DOHH2 (cell line): ENCODE measurements around the gene C11orf68.

Source experiments
- H3F3A ChIP-seq: fragments of 200-600 bp; sonication (generic), shearing (Covaris generic); 2 replicates; pipeline ENCODE4 v1.6.0; 2016; ENCODE audit warnings: antibody characterized with exemption, mild to moderate bottlenecking; ENCODE audit not compliant: control insufficient read depth, insufficient read depth
- H3K27ac ChIP-seq: fragments of 200-600 bp; sonication (generic); 2 replicates; pipeline ENCODE4 v1.5.1; 2014; ENCODE audit warnings: low read depth, mild to moderate bottlenecking, low read length, moderate library complexity
- H3K27me3 ChIP-seq: fragments of 200-600 bp; sonication (generic); 2 replicates; pipeline ENCODE4 v1.6.1; 2014; ENCODE audit warnings: mild to moderate bottlenecking, low read length, mixed read lengths; ENCODE audit not compliant: control insufficient read depth
- H3K36me3 ChIP-seq: fragments of 200-600 bp; sonication (generic); 2 replicates; pipeline ENCODE4 v1.6.1; 2014; ENCODE audit warnings: mild to moderate bottlenecking, low read length, moderate library complexity, mixed read lengths; ENCODE audit not compliant: control insufficient read depth
- H3K4me1 ChIP-seq: fragments of 200-600 bp; sonication (generic); 2 replicates; pipeline ENCODE4 v1.6.1; 2014; ENCODE audit warnings: mild to moderate bottlenecking, low read length, mixed read lengths; ENCODE audit not compliant: control insufficient read depth
- H3K4me2 ChIP-seq: fragments of 200-600 bp; sonication (generic); 2 replicates; pipeline ENCODE4 v1.6.0; 2014; ENCODE audit warnings: mild to moderate bottlenecking, low read length, moderate library complexity
- H3K4me3 ChIP-seq: fragments of 200-600 bp; sonication (generic); 2 replicates; pipeline ENCODE4 v1.5.1; 2014; ENCODE audit warnings: mild to moderate bottlenecking, low read length, mixed read lengths
- H3K79me2 ChIP-seq: fragments of 200-600 bp; sonication (generic); 2 replicates; pipeline ENCODE4 v1.6.1; 2014; ENCODE audit warnings: mild to moderate bottlenecking, low read length, mixed read lengths; ENCODE audit not compliant: control insufficient read depth
- H3K9me2 ChIP-seq: fragments of 200-600 bp; sonication (generic); replicated peaks from 2 replicates; pipeline ENCODE4 v1.6.1; 2014; ENCODE audit warnings: mild to moderate bottlenecking, low read length, mixed read lengths; ENCODE audit not compliant: control insufficient read depth
- H3K9me3 ChIP-seq: fragments of 200-600 bp; sonication (generic); 2 replicates; pipeline ENCODE4 v1.6.1; 2014; ENCODE audit warnings: antibody characterized with exemption, low read length, mixed read lengths; ENCODE audit not compliant: control insufficient read depth, insufficient read depth
- H4K20me1 ChIP-seq: fragments of 200-600 bp; sonication (generic); 2 replicates; pipeline ENCODE4 v1.6.0; 2014; ENCODE audit warnings: low read depth, mild to moderate bottlenecking, antibody characterized with exemption, low read length, moderate library complexity; ENCODE audit not compliant: control insufficient read depth, insufficient read depth
- CTCF ChIP-seq: fragments of 200-600 bp; sonication (generic); IDR thresholded peaks from one replicate; pipeline ENCODE4 v1.5.1; 2014; ENCODE audit warnings: antibody characterized with exemption, mild to moderate bottlenecking, low read depth, low read length; ENCODE audit not compliant: poor library complexity, severe bottlenecking
- EZH2phosphoT487 ChIP-seq: fragments of 200-600 bp; sonication (generic); IDR thresholded peaks from 2 replicates; pipeline ENCODE4 v1.6.1; 2017; ENCODE audit warnings: borderline replicate concordance, mild to moderate bottlenecking, antibody characterized with exemption, low read length, moderate library complexity, mixed read lengths

The C11orf68 gene

DNA sequence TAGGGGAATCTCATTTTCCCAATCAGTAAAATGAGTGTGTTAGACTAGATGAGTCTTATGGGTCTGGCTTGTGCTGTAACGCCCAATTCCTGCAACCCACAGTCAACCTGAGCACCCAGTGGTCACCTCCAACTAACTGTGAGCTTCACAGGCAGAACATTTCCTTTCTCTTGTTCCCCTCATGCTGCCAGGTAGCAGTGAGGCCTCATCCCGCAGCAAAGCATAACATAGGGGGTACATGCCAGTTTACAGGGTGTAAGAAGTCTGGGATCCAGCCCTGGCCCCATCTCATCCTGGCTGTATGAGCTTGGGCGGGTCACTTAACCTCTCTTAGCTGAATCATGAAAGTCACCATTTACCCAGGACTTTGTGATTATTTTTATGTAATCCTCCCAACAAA, 50.0 kb downstream of the C11orf68 start:
- TF ChIP-seq EZH2phosphoT487 (no peak), CTCF (no peak)
- H3F3A ChIP-seq, result peaks cover 12% of the 10 kb centered on the region; the same call in 1 of the 2 replicates
- H3K79me2 ChIP-seq, result no peaks in the 10 kb centered on the region
- H3K4me1 ChIP-seq, result peaks cover 33% of the 10 kb centered on the region
- H3K27ac ChIP-seq, result no peak overlapping the region
- H3K4me2 ChIP-seq, result no peak overlapping the region
- H3K4me3 ChIP-seq, result no peak overlapping the region
- H3K27me3 ChIP-seq, result peaks cover 20% of the 10 kb centered on the region
- no peaks in the 10 kb centered on the region for H3K9me2 ChIP-seq
- H3K9me3 ChIP-seq, result no peaks in the 10 kb centered on the region
- H3K36me3 ChIP-seq, result peaks cover 30% of the 10 kb centered on the region
- no peaks in the 10 kb centered on the region; the same call in 1 of the 2 replicates for H4K20me1 ChIP-seq

GRCh38 chr11:65868076-65868667, 50.7 kb downstream of the C11orf68 start:
- Histone ChIP-seq H3K27me3 (peaks cover 19% of the 10 kb centered on the region), H4K20me1 (no peaks in the 10 kb centered on the region; the same call in 1 of the 2 replicates), H3K9me2 (no peaks in the 10 kb centered on the region), H3K9me3 (no peaks in the 10 kb centered on the region), H3K27ac (no peak overlapping the region), H3F3A (peaks cover 12% of the 10 kb centered on the region; the same call in 1 of the 2 replicates), H3K4me1 (peaks cover 28% of the 10 kb centered on the region), H3K79me2 (no peaks in the 10 kb centered on the region), H3K4me2 (no peak overlapping the region), H3K36me3 (peaks cover 38% of the 10 kb centered on the region), H3K4me3 (no peak overlapping the region)
- TF ChIP-seq CTCF (no peak), EZH2phosphoT487 (no peak)

- Histone ChIP-seq H3K9me2 (no peaks in the 10 kb centered on the region), H3K36me3 (peaks cover 45% of the 10 kb centered on the region), H3K4me2 (no peak overlapping the region), H3K27ac (no peak overlapping the region), H4K20me1 (no peaks in the 10 kb centered on the region; the same call in 1 of the 2 replicates), H3F3A (peaks cover 12% of the 10 kb centered on the region; the same call in 1 of the 2 replicates), H3K27me3 (peaks cover 14% of the 10 kb centered on the region), H3K9me3 (no peaks in the 10 kb centered on the region), H3K79me2 (peaks cover 4% of the 10 kb centered on the region), H3K4me3 (no peak overlapping the region), H3K4me1 (peaks cover 23% of the 10 kb centered on the region)
- TF ChIP-seq CTCF, result no peak
- TF ChIP-seq EZH2phosphoT487, result no peak
Observed at GRCh38 chr11:65867284-65868071, 51.4 kb downstream of the C11orf68 start.
